Esophagus muscularis mucosa (tissue), 4 donors: ENCODE results near the gene MSH3. TPM values are rescaled to one million over a fixed set of nuclear protein-coding genes. Genes with fewer than 3 reads are reported as not detected.
A peak's percentile ranks its signal among the peaks of the same experiment; 100 is the strongest.
"Not testable (repeated sequence)": the region's sequence is repeated elsewhere in the genome, so short reads cannot be mapped to it uniquely, and the experiment has no call there.

Source experiments
- DNase-seq: peaks from one replicate; pipeline ENCODE4 v3.0.0-alpha.2; 2017; ENCODE audit errors: extremely low spot score
- H3K27ac ChIP-seq, 4 donors: fragments of 200-600 bp; sonication (generic); replicated peaks in 1 of 4; 1 replicate in 3 of 4; 2 replicates in 1 of 4; pipeline ENCODE4 v1.5.1; 2016 to 2019; ENCODE audit warnings: mild to moderate bottlenecking in 1 of 4
- H3K27me3 ChIP-seq, 4 donors: fragments of 200-600 bp; sonication (generic); one replicate each; pipeline versions ENCODE4 v1.5.1 to v1.6.0; 2016 to 2019
- H3K36me3 ChIP-seq, 4 donors: fragments of 200-600 bp; sonication (generic); one replicate each; pipeline ENCODE4 v1.5.1; 2016 to 2019
- H3K4me1 ChIP-seq, 4 donors: fragments of 200-600 bp; sonication (generic); one replicate each; pipeline ENCODE4 v1.5.1; 2016 to 2019
- H3K4me3 ChIP-seq, 4 donors: fragments of 200-600 bp; sonication (generic); 1 replicate in 2 of 4; 2 replicates in 2 of 4; pipeline ENCODE4 v1.5.1; 2016 to 2019; ENCODE audit warnings: mild to moderate bottlenecking in 4 of 4, moderate library complexity in 1 of 4
- H3K9me3 ChIP-seq, 4 donors: fragments of 200-600 bp; sonication (generic); 1 replicate in 3 of 4; 2 replicates in 1 of 4; pipeline ENCODE4 v1.5.1; 2016 to 2019
- EP300 ChIP-seq: sonication (generic); formaldehyde crosslinking; IDR thresholded peaks from one replicate; pipeline ENCODE4 v1.6.1; 2017; ENCODE audit warnings: antibody characterized with exemption
- POLR2A ChIP-seq: fragments of 450-650 bp; IDR thresholded peaks from one replicate; pipeline ENCODE4 v1.6.1; 2017; ENCODE audit warnings: antibody characterized with exemption, moderate library complexity, mild to moderate bottlenecking, low read depth
- POLR2AphosphoS5 ChIP-seq, 2 donors: sonication (generic); formaldehyde crosslinking; IDR thresholded peaks; one replicate each; pipeline ENCODE4 v1.6.1; 2017; ENCODE audit warnings: antibody characterized with exemption in 2 of 2
- WGBS: methylation state at CpG from one replicate; pipeline ENCODE4 v1.1.5; 2018; 5-methylcytosine and 5-hydroxymethylcytosine counted together
- intact Hi-C: fragments of 100-400 bp; cut with DNase I; formaldehyde crosslinking; loops from one replicate; pipeline ENCODE4 v1.15.1; 2023
- total RNA-seq, 4 donors: library from RNA; depleted of rRNA; stranded (reverse); fragments of >200 nt; gene quantifications; one replicate each; pipeline versions ENCODE4 v1.1.0 to v1.2.1, GENCODE V29; 2016
- TF ChIP-seq, protein P1 (sequence below), 3 experiments: fragments of 200-600 bp in 2 of 3; fragments of 450-650 bp in 1 of 3; sonication (generic) in 2 of 3; IDR thresholded peaks; one replicate each; pipeline ENCODE4 v1.5.1; 2017 to 2019; ENCODE audit warnings: antibody characterized with exemption in 3 of 3, mild to moderate bottlenecking in 2 of 3, moderate library complexity in 1 of 3

MSH3 gene
- total RNA-seq, 4 donors from 2014 or later, result 7.6 to 11.6 (median 9.3) TPM

DNA sequence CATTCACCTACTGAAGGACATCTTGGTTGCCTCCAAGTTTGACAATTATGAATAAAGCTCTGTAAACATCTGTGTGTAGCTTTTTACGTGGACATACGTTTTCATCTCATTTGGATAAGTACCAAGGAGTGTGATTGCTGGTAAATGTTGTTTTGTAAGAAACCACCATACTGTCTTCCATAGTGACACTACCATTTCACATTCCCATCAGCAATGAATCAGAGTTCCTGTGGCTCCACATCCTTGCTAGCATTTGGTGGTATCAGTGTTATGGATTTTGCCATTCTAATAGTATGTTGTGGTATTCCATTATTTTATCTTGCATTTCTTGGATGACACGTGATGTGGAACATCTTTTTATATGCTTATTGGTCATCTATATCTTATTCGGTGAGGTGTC lies 227.3 kb downstream of the MSH3 start:
- Histone ChIP-seq H3K4me3 (no peak overlapping the region), H3K27ac (no peak overlapping the region), H3K36me3 (peaks cover 6 to 9% (median 7%) of the 10 kb centered on the region in 4 donors), H3K27me3 (no peaks in the 10 kb centered on the region), H3K4me1 (no peaks in the 10 kb centered on the region), H3K9me3 (no peaks in the 10 kb centered on the region)
- 93% methylated on average over 4 of the region's 4 CpGs for WGBS
- TF ChIP-seq POLR2AphosphoS5 (IDR thresholded peaks at IDR 0.05), result no peak
- TF ChIP-seq POLR2A, result no peak
- TF ChIP-seq, protein P1, sequence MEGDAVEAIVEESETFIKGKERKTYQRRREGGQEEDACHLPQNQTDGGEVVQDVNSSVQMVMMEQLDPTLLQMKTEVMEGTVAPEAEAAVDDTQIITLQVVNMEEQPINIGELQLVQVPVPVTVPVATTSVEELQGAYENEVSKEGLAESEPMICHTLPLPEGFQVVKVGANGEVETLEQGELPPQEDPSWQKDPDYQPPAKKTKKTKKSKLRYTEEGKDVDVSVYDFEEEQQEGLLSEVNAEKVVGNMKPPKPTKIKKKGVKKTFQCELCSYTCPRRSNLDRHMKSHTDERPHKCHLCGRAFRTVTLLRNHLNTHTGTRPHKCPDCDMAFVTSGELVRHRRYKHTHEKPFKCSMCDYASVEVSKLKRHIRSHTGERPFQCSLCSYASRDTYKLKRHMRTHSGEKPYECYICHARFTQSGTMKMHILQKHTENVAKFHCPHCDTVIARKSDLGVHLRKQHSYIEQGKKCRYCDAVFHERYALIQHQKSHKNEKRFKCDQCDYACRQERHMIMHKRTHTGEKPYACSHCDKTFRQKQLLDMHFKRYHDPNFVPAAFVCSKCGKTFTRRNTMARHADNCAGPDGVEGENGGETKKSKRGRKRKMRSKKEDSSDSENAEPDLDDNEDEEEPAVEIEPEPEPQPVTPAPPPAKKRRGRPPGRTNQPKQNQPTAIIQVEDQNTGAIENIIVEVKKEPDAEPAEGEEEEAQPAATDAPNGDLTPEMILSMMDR (IDR thresholded peaks at IDR 0.05), result no peak
- no peak for TF ChIP-seq EP300
- DNase-seq, result peak; percentile 53
- intact Hi-C loops, result no loop called here

DNA sequence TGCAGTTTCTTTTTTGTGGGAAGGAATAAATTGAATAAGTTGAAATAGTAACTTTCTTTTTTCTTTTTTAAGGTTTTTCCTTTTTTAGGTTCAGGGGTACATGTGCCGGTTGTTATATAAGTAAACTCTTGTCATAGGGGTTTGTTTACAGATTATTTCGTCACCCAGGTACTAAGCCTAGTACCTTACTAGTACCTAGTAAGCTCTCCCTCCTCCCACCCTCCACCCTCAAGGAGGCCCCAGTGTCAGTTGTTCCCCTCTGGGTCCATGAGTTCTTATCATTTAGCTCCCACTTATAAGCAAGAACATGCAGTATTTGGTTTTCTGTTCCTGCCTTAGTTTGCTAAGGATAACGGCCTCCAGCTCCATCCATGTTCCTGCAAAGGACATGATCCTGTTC lies 228.9 kb downstream of the MSH3 start:
- H3K27me3 ChIP-seq, H3K4me1 ChIP-seq, H3K36me3 ChIP-seq, H3K4me3 ChIP-seq, H3K9me3 ChIP-seq, DNase-seq, intact Hi-C loops, H3K27ac ChIP-seq: not testable (repeated sequence)
- 91% methylated on average over 3 of the region's 3 CpGs for WGBS

DNA sequence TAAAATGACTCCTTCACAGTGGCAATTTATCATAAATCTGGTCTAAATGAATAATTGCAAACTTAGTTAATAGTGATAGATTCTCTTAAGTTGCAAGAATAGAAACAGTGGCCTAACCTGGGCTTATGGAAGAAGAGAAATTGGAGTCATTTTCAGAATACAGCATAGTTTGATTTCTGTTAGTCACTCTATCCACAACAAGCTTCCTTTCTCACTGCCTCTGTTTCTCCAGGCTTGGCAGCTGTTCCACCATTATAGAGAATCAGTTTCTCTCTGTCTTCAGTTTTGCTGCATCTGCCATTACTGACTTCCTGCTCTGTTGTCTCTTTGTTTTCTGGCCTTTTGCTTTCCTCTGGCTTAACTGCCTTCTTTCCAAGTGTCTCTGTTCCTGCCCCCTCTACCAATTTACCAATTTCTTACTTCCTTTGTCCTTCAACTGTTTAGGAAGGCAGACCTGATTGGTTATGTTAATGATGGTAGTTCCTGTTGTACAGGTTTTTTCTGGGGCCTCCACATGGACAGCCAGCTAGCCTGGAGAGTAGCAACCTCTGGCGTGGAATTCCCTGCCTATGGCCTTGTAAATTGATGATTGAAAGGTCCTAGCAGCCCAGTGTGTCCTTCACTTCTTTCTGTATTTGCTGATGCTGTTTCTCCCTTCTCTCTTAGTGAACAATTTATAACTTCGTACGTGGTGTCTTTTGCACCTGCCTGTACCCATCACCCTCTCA lies 229.8 kb downstream of the MSH3 start:
- TF ChIP-seq EP300, result no peak
- TF ChIP-seq, protein P1 (IDR thresholded peaks at IDR 0.05), result no peak
- TF ChIP-seq POLR2AphosphoS5 (IDR thresholded peaks at IDR 0.05), result no peak
- TF ChIP-seq POLR2A, result no peak
- Histone ChIP-seq H3K4me1 (no peaks in the 10 kb centered on the region), H3K27ac (no peak overlapping the region), H3K4me3 (no peak overlapping the region), H3K27me3 (no peaks in the 10 kb centered on the region), H3K9me3 (no peaks in the 10 kb centered on the region), H3K36me3 (no peaks in the 10 kb centered on the region)
- 99% methylated on average over 3 of the region's 3 CpGs for WGBS
- no peak for DNase-seq
- intact Hi-C loops, result no loop called here

DNA sequence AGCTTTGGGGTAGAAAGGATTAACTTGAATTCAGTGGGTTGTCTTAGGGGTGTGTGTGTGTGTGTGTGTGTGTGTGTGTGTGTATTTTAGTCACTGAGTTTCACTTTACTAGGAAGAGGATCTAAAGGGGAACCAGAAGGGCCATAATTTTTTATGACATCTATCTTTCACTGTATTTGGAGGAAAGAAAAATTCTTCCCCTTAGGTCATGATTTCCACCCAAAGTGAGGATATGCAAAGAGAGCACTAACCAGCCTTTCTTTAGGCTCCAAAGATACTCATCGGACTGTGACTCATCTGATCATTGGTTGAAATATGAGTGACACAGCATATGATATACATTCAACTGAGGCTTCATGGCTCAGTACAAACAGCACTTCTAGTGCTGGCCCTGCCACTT lies 230.5 kb downstream of the MSH3 start:
- H3K4me3 ChIP-seq, result no peak overlapping the region
- no peaks in the 10 kb centered on the region for H3K9me3 ChIP-seq
- no peaks in the 10 kb centered on the region for H3K27me3 ChIP-seq
- intact Hi-C loops, result no loop called here
- no peaks in the 10 kb centered on the region for H3K4me1 ChIP-seq
- DNase-seq, result no peak
- H3K27ac ChIP-seq, result no peak overlapping the region
- 92% methylated on average over 1 of the region's 1 CpG for WGBS
- TF ChIP-seq POLR2AphosphoS5 (IDR thresholded peaks at IDR 0.05), result no peak
- TF ChIP-seq, protein P1 (IDR thresholded peaks at IDR 0.05), result no peak
- no peak for TF ChIP-seq POLR2A
- no peak for TF ChIP-seq EP300
- H3K36me3 ChIP-seq, result peaks cover 0 to 5% (median 0%) of the 10 kb centered on the region in 4 donors

DNA sequence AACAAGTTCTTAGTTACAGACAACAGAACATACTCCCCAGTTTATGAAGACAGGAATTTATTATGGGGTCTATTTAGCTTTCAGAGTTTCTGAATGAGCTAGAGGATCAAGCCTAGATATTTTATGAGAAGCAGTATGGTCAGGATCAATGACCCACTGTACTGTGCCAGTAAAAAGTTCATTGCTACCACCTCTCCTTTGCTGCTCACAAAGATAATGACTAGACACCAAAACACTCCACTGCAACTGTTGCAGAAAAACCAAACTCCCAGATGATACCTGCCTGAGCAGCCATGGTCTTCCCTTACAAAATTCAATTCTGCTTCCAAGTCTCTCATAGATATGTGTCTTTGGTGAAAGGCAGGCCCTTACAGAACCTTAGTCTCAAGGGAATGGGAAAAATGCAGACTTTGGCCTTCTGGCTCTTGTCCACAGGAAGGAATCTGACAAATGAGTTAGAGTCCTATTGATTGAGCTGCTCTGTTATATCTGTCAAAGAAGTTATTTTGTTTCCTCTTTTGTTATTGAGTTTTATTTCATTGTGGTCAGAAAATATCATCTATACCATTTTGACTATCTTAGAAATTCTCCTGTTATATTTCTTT lies 231.0 kb downstream of the MSH3 start:
- no peaks in the 10 kb centered on the region for H3K27me3 ChIP-seq
- no peak overlapping the region for H3K27ac ChIP-seq
- no peak for TF ChIP-seq EP300
- TF ChIP-seq POLR2A, result no peak
- no peak for TF ChIP-seq POLR2AphosphoS5 (IDR thresholded peaks at IDR 0.05)
- no peaks in the 10 kb centered on the region for H3K9me3 ChIP-seq
- H3K4me1 ChIP-seq, result no peaks in the 10 kb centered on the region
- intact Hi-C loops, result no loop called here
- no peak for DNase-seq
- no peak overlapping the region for H3K4me3 ChIP-seq
- peaks cover 0 to 7% (median 0%) of the 10 kb centered on the region in 4 donors for H3K36me3 ChIP-seq
